Gastrocnemius medialis (tissue), 4 donors: ENCODE data around the gene SUOX.

Source experiments
- POLR2A ChIP-seq, 2 donors: fragments of 450-650 bp; IDR thresholded peaks; one replicate each; pipeline ENCODE4 v1.6.1; 2017; ENCODE audit warnings: antibody characterized with exemption in 2 of 2, mild to moderate bottlenecking in 2 of 2, moderate library complexity in 2 of 2
- TF ChIP-seq, protein P1 (sequence below), 5 experiments: fragments of 450-650 bp in 3 of 5; fragments of 200-600 bp in 2 of 5; sonication (generic) in 2 of 5; IDR thresholded peaks in 4 of 5; conservative IDR thresholded peaks in 1 of 5; 1 replicate in 4 of 5; 2 replicates in 1 of 5; pipeline ENCODE4 v1.5.1; 2016 to 2019; ENCODE audit warnings: antibody characterized with exemption in 5 of 5, mild to moderate bottlenecking in 3 of 5, moderate library complexity in 3 of 5

DNA sequence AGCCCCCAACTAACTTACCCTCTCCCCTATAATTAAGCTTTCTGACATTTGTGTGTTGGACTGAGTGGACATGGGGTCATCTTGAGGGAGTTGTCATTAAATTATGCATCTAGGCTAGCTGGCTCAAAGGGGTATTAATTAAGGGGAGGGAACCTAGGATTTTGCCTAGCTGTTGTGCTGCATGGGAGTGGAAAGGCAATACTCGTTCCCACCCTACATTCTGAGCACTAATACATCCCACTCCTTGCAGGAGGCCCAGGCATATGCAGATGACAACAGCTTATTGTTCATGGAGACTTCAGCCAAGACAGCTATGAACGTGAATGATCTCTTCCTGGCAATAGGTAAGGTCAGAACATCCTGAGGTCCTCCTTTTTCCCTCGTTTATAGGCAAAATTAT is 6.0 kb upstream of the SUOX start:
- TF ChIP-seq, protein P1, sequence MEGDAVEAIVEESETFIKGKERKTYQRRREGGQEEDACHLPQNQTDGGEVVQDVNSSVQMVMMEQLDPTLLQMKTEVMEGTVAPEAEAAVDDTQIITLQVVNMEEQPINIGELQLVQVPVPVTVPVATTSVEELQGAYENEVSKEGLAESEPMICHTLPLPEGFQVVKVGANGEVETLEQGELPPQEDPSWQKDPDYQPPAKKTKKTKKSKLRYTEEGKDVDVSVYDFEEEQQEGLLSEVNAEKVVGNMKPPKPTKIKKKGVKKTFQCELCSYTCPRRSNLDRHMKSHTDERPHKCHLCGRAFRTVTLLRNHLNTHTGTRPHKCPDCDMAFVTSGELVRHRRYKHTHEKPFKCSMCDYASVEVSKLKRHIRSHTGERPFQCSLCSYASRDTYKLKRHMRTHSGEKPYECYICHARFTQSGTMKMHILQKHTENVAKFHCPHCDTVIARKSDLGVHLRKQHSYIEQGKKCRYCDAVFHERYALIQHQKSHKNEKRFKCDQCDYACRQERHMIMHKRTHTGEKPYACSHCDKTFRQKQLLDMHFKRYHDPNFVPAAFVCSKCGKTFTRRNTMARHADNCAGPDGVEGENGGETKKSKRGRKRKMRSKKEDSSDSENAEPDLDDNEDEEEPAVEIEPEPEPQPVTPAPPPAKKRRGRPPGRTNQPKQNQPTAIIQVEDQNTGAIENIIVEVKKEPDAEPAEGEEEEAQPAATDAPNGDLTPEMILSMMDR (IDR thresholded peaks at IDR 0.05 in 4 of 5, conservative IDR thresholded peaks at IDR 0.05 in 1 of 5), result no peak
- no peak for TF ChIP-seq POLR2A (IDR thresholded peaks at IDR 0.05)
